Activated CD8-positive, alpha-beta memory T cell treated with anti-CD3 and anti-CD28 coated beads for 48 hours (primary cell): ENCODE measurements around the gene ASB13.

Experiments used
- DNase-seq, 3 experiments: peaks; one replicate each; pipeline ENCODE4 v3.0.0-alpha.2; 2020; ENCODE audit warnings: low read depth in 2 of 3, low spot score in 2 of 3

ASB13 gene

DNA sequence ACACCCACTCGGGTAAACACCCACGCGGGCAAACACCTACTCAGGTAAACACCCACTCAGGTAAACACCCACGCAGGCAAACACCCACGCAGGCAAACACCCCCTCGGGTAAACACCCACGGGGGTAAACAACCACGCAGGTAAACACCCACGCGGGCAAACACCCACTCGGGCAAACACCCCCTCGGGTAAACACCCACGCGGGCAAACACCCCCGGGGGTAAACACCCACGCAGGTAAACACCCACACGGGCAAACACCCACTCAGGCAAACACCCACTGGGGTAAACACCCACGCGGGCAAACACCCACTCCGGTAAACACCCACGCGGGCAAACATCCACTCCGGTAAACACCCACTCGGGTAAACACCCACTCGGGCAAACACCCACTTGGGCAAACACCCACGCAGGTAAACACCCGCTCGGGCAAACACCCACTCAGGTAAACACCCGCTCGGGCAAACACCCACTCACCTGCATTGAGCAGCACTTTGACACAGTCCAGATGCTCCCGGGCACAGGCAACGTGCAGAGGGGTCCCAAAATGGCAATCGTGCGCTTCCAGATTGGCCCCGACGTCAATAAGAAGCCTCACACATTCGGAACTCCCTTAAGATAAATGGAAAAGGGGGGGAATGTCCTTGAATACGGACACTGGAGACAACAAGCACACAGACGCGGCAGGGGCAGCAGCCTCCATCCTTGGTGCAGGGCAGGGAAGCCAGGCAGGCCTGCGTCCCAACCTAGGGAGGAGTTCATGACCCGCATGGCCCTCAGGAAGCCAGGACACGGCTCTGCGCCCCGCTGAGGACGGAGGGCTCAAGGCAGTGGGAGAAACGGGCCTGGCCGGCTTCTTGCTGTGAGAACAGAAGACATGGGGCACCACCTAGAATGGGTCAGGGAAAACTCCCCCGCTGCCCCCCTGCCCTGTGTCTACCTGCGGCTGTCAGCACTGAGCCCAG lies 17.6 kb downstream of the ASB13 start:
- DNase-seq = no peak

DNA sequence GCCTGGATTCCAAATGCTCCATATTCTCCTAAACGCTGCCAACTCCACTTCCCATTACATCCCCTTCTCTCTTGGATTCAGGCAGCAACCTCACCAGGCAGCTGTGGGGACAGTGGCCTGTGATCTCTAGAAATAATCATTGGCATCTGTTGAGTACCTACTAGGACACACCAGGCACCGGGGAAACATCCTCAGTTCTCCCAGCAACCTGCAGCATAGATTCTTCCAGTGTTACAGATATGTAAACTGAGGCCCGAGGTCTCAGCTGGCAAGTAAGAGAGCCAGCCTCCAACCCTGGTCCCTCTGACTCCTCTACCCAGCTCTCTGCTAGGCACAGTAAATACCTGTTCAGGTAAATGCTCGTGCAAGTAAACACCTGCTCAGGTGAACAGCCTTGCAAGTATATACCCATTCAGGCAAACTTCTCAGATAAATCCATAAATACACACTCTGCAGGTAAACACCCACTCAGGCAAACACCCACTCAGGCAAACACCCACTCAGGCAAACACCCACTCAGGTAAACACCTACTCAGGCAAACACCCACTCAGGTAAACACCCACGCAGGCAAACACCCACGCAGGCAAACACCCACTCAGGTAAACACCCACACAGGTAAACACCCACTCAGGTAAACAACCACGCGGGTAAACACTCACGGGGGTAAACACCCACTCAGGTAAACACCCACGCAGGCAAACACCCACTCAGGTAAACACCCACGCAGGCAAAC lies 18.7 kb downstream of the ASB13 start:
- DNase-seq = no peak

DNA sequence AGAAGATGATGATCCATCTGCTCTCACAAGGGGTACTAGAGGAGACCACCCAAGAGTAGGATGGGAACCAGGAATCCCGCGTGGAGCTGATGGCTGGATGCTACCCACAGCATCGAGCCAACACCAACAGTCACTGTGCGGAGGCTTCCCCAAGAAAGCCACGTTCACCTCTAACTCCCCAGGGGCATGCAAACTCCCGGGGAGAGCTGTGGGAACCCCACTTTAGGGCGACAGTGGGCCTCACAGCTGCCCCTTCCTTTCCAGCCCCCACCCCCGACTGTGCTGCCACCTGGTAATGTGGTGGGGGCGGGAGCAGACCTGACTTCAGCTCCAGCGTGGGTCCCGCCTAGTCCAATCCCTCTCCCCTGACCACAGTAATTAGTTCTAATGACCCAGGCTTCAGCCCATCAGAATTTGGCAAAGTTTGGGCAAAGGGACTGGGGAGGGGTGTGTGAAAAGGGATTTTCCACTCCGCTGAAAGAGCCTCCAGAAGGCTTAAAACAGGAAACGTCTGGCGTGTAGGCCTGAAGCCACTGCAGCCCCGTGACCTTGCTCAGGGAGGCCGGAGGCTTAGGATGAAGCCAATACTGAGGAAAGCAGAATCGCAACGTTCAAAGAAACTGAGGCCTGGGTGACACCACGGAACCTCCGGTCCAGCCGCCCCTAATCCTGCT lies 20.3 kb downstream of the ASB13 start:
- DNase-seq = no peak

DNA sequence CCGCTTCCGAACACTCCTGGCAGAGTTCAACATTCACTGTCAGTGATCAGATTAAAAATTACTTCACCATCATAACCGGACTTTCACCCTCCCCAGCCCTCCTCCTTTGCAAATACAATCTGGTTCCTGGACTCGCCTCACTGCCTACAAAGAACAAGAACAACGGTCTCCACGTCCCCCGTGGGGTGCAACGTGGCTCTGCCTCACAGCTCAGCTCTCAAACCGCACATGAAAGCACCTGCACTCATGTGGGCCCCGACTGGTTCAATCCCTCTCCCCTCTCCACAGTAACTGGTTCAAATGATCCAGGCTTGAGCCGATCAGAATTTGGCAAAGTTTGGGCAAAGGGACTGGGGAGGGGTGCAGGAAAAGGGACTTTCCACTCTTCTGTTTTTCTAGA lies 21.0 kb downstream of the ASB13 start:
- DNase-seq = no peak

DNA sequence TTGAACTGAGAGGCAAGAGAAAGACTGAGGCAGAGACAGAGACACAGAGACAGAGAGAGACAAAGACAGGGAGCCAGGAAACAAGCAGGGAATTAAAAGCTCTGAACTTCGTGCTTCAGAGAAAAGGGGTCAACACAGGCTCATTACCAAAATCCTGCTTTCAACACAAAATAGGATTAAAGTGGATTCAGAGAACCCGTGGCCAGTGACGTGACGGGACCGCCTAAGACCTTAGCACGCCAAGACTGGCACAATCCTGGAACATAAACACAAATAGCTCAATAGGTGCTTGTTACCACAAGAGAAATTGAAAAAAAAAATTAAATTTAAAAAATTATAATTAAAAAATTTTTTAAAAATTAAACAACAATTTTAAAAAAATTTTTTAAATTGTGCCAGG lies 21.5 kb downstream of the ASB13 start:
- no peak for DNase-seq

DNA sequence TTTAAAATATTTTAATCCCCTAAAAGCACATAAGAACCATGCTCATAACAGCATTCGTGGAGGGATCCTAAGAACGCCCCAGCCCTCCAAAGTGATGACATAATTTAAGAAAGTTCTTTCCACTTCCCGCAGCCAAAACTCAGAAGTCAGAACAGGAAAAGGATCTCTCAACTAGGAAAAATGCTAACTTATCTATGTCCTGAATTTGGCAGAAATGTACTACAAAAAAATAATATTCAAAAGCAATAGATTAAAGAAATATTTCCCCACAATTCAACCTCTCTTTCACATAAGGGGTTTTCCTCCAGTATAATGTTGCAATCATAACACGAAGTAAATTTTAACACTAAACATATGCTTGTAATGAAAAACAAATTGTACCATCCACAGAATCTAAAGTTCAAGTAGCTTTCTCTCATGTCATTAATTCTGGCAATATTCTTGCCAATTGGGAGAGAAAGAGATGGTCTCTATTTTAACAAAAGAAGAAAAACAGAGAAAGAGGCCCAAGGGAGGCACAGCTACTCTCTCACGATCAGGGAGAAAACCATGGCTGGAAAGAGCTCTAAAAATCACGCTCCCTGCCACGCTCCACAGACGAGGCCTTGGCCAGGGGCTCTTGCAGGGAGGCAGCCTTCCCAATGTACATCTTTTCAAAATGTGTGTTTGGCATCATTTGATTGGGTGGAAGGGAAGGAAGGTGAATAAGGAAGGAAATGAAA lies 22.9 kb downstream of the ASB13 start:
- no peak for DNase-seq

DNA sequence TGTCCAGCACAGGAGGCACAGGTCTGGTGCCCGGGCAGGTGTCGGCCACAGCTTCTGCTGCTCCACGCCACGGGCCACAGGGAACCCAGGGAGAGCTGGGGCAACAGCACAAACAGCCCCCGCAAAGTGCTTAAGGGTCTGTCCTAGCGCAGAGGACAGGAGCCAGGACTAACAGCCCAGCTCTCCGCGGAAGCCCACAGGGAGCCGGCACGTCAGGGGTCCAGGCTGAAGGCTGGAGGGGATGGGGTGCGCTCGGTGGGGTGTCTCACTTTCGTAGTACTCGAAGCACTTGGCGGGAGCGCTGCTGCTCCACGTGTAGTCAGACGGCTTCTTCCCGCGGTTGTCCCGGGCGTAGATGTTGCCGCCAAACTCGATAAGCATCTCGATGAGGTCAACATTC lies 24.9 kb downstream of the ASB13 start:
- no peak for DNase-seq

DNA sequence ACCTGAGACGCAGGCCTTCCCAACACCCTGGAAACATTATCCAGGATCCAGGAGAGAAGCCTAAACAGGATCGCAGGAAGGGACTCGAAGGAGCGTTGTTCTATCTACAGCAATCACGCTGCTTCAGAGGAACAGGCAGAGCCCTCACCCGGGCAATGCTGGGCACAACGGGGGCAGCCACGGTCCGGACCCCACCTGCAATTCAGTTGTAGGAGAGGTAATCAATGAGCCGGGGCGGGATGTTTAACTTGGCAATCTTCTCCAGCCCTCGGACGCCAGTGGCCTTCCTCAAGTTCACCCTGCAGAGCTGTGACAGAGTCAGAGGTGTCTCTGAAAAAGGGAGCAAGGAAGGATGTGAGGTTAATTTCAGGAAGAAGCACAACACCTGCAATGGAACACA lies 25.9 kb downstream of the ASB13 start:
- DNase-seq = no peak

DNA sequence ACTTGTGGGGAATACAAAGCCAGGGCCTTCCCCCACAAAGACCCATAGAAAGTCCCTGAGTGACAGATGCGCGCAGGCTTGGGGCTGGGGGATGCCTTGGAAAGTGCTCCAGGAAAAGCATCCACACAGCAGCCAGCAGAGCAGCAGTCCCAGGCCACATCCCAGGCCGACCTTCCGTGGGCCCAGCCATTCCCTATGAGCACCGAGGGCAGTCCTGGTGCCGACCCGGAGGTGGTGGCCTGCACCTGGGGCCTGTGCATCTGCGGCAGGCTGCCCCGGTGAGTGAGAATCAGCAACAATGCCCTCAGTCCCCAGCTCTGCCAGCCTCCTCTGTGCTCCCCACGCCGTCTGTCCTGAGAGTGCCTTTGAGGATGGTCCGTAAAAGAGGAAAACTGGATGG lies 26.4 kb downstream of the ASB13 start:
- no peak for DNase-seq

DNA sequence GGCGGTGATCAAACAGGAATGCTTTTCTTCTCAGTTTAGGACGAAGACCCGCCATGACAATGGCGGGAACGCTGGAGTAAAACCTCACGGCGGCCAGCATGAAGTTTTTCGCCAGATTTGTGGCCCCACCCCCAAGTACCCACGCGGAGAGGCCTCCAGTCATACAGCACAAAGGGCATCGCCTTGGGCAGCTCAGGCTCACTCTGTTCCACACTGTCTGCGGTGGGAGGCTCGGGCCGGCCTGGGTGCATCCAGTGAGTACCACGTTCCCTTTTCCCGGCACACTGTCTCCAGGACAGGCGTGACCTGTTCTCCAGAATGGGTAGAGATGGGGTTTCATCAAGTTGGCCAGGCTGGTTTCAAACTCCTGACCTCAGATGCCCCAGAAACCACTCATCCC lies 27.3 kb downstream of the ASB13 start:
- DNase-seq = no peak

DNA sequence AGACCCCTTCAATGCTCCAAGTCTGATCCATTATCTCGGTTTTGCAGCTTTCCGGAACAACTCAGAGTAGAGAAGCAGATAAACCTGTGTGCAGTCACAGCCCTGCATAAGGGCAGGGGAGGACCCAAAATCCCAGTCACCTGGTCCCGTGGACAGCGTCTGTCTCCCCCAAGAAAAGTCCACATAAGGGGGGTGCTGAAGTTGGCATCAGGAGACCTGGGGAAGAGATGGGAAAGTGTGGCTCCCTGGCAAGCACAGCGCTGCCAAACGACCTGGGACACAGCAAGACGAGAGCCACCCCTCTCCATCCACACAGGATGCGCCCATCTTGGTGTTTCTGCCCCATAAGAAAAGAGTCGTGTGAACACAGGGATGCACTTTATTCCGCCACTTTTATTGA lies 27.9 kb downstream of the ASB13 start:
- no peak for DNase-seq

DNA sequence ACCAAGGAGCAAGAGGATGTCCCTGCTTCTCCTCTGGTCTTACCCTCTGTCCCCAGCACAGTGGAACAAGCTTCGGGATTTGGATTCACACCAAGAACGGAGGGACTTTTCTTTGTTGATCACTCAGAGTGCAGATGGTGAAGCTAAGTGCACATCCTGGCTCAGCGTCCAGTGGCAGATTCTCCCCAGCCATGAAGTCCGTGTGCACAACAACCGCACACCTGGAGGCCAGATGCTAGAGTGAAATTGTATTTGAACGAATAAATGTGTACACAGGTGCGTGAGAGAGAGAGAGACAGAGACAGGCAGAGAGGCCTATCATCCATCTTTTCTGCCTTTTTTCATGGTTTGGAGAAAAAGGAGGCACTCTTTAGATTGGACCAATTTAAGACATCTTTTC lies 31.5 kb downstream of the ASB13 start:
- no peak for DNase-seq

DNA sequence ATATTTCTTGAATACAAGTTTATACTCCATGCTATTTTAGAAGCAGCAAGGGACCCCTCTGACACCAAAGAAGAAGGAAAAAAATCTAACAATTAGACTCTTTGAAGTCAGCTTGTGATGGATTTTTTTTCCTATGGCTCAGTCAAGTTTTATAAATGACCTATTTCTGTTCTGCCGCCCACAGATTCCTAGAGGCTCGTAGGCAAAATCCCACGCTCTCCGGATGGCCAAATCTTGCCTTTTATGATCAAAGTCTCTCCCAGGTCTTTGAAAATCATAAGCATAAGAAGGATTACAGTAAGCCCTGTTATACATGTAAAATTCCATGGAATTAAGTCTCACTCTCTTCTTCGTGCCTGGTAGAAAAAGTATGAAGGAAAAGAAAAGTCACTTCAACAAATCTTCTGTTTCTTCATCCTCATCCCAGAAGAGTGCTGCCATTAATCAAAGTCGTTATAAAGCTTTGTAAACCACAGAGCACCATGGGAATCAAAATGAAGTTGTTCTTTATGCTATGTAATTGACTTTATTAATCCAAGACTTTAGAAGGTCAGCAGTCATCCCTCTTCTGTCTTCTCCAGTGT lies 33.1 kb downstream of the ASB13 start:
- no peak for DNase-seq

DNA sequence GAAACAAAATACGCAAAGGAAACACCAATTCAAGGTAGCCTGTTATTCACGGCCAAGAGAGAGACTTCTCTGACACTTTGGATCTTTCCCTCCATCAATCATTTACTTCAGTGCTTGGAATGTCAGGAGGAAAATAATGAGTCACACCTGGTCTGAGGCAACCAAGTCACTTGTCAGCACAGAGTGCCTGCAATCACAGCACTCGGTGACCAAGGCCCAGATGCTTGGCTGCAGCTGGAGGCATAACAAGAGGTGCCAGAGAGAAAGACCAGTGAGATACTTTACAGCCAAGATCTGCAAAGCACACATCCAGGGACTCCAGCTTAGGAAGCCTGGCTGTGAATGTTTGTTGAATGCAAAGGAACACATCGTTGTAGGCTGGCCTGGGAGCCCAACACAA lies 33.9 kb downstream of the ASB13 start:
- DNase-seq = no peak

DNA sequence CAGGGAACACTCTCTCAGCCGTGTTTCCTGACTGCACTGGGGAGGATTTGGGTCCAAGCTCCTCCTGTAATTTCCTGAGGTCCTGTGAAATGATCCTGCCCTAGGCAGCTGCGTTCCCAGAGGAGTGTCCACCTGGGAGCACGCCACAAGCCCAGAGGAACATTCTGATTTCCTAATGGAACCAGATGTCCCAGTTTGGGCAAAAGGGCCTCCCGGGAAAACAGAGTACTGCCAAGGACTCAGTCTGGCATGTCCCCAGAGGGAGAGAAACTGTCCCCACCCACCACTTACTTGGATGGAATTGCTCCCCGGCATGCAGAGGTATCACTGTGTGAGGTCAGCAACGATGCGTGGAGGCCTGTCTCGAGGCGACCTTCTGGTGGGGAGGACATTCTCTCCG lies 34.5 kb downstream of the ASB13 start:
- no peak for DNase-seq

DNA sequence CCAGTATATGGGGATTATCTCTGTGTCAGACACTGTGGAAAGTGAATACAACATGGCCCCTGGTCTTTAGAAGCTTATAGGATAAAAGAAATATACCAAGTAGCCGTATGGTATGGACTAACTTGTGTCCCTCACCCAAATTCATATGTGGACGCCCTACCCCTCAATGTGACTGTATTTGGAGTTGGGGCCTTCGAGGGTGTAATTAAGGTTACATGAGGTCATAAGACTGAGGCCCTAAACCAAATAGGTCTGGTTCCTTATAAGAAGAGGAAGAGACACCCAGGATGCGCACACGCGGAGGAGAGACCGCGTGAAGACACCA lies 36.3 kb downstream of the ASB13 start:
- no peak for DNase-seq

DNA sequence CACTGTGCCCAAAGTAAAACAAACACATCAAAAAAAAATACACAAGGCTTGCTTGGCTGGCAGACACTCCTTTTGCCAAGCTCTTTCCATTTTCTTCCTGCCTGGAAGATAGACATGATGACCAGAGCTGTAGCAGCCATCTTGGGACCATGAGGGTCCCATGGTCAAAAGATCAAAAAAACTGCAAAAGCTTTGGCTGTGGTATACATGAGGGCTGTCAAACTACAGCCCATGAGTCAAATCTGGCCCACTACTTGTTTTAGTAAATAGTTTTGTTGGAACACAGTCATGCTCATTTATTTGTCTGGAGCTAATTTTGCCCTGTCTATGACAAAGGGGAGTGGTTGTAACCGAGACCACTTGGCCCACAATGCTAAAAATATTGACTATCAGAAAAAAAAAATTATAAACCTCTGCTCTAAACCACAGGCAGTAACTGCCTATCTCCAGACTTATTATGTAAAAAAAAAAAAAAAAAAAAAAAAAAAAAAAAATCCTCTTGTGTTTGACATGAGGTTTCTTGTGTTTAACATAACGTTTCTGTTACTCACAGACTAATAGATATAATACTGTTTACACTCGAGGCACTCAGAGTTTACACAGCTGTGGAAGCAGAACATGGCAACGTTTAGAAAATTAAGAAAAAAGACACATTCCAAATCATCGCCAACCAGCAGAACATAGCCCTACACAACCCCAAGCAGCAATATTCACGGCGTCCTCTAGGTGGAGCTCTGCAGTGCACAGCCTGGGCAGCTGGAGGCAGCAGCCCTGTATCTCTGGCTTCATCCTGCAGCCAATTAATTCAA lies 36.9 kb downstream of the ASB13 start:
- peak; percentile 55 to 73 (median 66) for DNase-seq

DNA sequence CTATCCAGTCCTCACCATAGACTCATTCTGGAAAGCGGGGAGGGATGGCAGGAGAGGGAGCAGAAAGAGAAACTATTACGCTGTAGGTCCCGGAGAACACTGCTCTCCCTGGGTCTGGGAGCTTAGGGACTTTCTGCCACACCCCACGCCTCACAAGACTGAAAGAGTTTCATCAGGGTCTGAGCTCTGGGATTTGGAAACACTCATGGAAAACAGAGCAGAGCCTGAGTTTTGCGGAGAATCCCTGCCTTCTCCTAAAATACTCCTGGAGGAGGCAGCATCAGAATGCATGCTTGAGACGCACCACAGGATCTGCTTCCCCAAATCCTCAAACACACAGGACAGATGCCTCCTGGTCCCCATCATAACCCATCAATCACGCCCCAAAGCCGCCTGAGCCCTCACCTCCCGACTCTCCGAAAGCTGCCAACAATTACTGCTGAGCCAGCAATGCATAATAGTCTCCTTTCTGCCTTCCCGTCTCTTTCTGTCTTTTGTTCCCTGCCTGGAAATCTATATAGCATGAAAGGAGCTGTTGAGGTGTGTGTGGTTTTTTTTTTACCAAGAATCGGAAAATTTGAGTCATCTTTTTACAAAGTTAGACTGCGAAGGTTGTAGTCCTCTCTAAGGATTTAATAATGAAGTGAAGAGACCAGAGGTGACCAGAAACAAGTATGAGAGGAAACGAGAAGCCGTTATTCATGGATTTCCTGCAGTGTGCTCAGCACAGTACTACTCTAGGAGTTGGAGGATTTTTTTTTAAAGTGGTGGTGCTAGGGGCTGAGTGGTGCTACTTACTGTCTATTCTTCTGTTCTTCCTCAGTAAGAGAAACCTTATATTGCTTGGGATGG lies 37.7 kb downstream of the ASB13 start:
- DNase-seq = no peak

DNA sequence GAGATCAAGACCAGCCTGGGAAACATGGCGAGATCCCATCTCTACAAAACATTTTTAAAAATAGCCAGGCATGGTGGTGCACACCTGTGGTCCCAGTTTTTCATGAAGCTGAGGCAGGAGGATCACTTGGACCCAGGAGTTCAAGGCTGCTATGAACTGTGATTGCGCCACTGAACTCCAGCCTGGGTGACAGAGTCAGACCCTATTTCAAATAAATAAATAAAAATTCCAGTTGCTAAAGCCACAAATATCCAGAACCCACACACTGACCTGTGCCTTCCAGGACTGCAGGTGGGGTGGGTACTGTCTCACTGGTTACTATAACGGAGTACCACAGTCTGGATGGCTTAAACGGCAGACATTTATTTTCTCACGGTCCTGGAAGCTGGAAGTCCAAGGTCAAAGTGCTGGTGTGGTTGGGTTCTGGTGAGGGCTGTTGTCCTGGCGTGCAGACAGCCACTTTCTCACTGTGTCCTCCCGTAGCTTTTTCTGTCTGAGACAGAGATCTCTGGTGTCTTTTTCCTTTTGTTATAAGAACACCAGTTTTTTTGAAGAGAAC lies 38.8 kb downstream of the ASB13 start:
- DNase-seq = no peak
